ENCODE data around the gene ADGRL1. TPM values are rescaled to one million over a fixed set of nuclear protein-coding genes. Genes with fewer than 3 reads are reported as not detected.
A peak's percentile ranks its signal among the peaks of the same experiment; 100 is the strongest.

ADGRL1 gene
- total RNA-seq, 1 donor from 2014 or later = 3.3 TPM

- H3K4me3 ChIP-seq (ENCODE audit: low read depth, low read length) = peak overlapping the region; percentile 61
- DNase-seq (ENCODE audit: low read depth) = no peak
- TF ChIP-seq CTCF (conservative IDR thresholded peaks at IDR 0.05; ENCODE audit: low read depth, low read length) = no peak
Observed at GRCh38 chr19:14118165-14119051, 87.6 kb downstream of the ADGRL1 start.

- peak; percentile 63 for DNase-seq (ENCODE audit: low read depth)
- no peak for TF ChIP-seq CTCF (conservative IDR thresholded peaks at IDR 0.05; ENCODE audit: low read depth, low read length)
- peak within 1 kb of the TSS; percentile 77 for H3K4me3 ChIP-seq (ENCODE audit: low read depth, low read length)
Observed at GRCh38 chr19:14117668-14118164, 88.3 kb downstream of the ADGRL1 start, which contains the start of gene PRKACA. Gene PRKACA, minus strand, starts transcription at chr19:14117762. Its CDS starts 215 bp downstream, at chr19:14117547.

GRCh38 chr19:14116918-14117578 lies 88.9 kb downstream of the ADGRL1 start:
- no peak for DNase-seq (ENCODE audit: low read depth)
- TF ChIP-seq CTCF (conservative IDR thresholded peaks at IDR 0.05; ENCODE audit: low read depth, low read length) = no peak
- H3K4me3 ChIP-seq (ENCODE audit: low read depth, low read length) = peak overlapping the region; percentile 77

- no peak for TF ChIP-seq CTCF (conservative IDR thresholded peaks at IDR 0.05; ENCODE audit: low read depth, low read length)
- DNase-seq (ENCODE audit: low read depth) = no peak
- H3K4me3 ChIP-seq (ENCODE audit: low read depth, low read length) = peak overlapping the region; percentile 77
Observed at GRCh38 chr19:14116525-14116917, 89.4 kb downstream of the ADGRL1 start.

- no peak for DNase-seq (ENCODE audit: low read depth)
- H3K4me3 ChIP-seq (ENCODE audit: low read depth, low read length) = peak overlapping the region; percentile 77
- no peak for TF ChIP-seq CTCF (conservative IDR thresholded peaks at IDR 0.05; ENCODE audit: low read depth, low read length)
Observed at GRCh38 chr19:14115756-14116155, 90.2 kb downstream of the ADGRL1 start.

GRCh38 chr19:14114854-14115253 lies 91.1 kb downstream of the ADGRL1 start:
- no peak overlapping the region for H3K4me3 ChIP-seq (ENCODE audit: low read depth, low read length)
- DNase-seq (ENCODE audit: low read depth) = no peak
- peak; percentile 60 for TF ChIP-seq CTCF (conservative IDR thresholded peaks at IDR 0.05; ENCODE audit: low read depth, low read length)
